K562 (cell line): Measurements from ENCODE around the gene NOL4L. TPM values are rescaled to one million over a fixed set of nuclear protein-coding genes. Genes with fewer than 3 reads are reported as not detected.
A peak's percentile ranks its signal among the peaks of the same experiment; 100 is the strongest.

ENCODE experiments used
- ARID3A ChIP-seq: IDR thresholded peaks from 2 replicates; pipeline ENCODE4 v1.6.1; 2012; ENCODE audit warnings: low read depth, low read length, improper control_type of control experiment, borderline replicate concordance
- BRD9 ChIP-seq: fragments of 450-650 bp; IDR thresholded peaks from 2 replicates; pipeline ENCODE4 v1.6.1; 2018; ENCODE audit warnings: low read depth; ENCODE audit not compliant: partially characterized antibody
- CBFA2T3 ChIP-seq: fragments of 450-650 bp; IDR thresholded peaks from 2 replicates; pipeline ENCODE4 v1.6.1; 2017
- CEBPZ ChIP-seq: fragments of 150-350 bp; IDR thresholded peaks from 2 replicates; pipeline ENCODE4 v1.6.1; 2014; ENCODE audit warnings: low read depth, mild to moderate bottlenecking, low read length, borderline replicate concordance
- DPF2 ChIP-seq: fragments of 450-650 bp; IDR thresholded peaks from 2 replicates; pipeline ENCODE4 v1.6.1; 2016
- E2F4 ChIP-seq: sonication (generic); formaldehyde crosslinking; IDR thresholded peaks from 2 replicates; pipeline ENCODE4 v1.8.0; 2022; ENCODE audit warnings: mild to moderate bottlenecking, low read depth, missing genetic modification reagents
- EGR1 ChIP-seq: fragments of 450-650 bp; conservative IDR thresholded peaks from 2 replicates; pipeline ENCODE4 v1.6.1; 2017; ENCODE audit warnings: mild to moderate bottlenecking
- EP300 ChIP-seq: IDR thresholded peaks from 2 replicates; pipeline ENCODE4 v1.6.1; 2012; ENCODE audit warnings: low read length, improper control_type of control experiment
- IRF2 ChIP-seq: sonication (generic); formaldehyde crosslinking; IDR thresholded peaks from 2 replicates; pipeline ENCODE4 v1.8.1; 2022; ENCODE audit warnings: mild to moderate bottlenecking, missing genetic modification reagents
- KAT2B ChIP-seq: IDR thresholded peaks from one replicate; pipeline ENCODE4 v1.6.1; 2012; ENCODE audit warnings: low read depth, mild to moderate bottlenecking, control low read depth, inconsistent platforms, low read length, moderate library complexity
- KLF10 ChIP-seq: fragments of 250-450 bp; sonication (Bioruptor Pico); IDR thresholded peaks from 2 replicates; pipeline ENCODE4 v1.6.1; 2021; ENCODE audit warnings: matching md5 sums
- LARP7 ChIP-seq: fragments of 450-650 bp; IDR thresholded peaks from 2 replicates; pipeline ENCODE4 v1.6.1; 2016
- MLLT1 ChIP-seq, 2 experiments: fragments of 450-650 bp; IDR thresholded peaks; 2 replicates each; pipeline ENCODE4 v1.6.1; 2016
- POLR2A ChIP-seq: fragments of 450-650 bp; conservative IDR thresholded peaks from 2 replicates; pipeline ENCODE4 v1.6.1; 2016
- RNF2 ChIP-seq: sonication (generic); IDR thresholded peaks from 2 replicates; pipeline ENCODE4 v1.6.1; 2016
- RUNX1 ChIP-seq: sonication (generic); IDR thresholded peaks from 2 replicates; pipeline ENCODE4 v1.6.1; 2016; ENCODE audit warnings: antibody characterized with exemption, low read depth
- SMAD3 ChIP-seq: fragments of 450-650 bp; formaldehyde crosslinking; conservative IDR thresholded peaks from 2 replicates; pipeline ENCODE4 v1.4.0; 2020; ENCODE audit warnings: mild to moderate bottlenecking
- SMARCA4 ChIP-seq: fragments of 450-650 bp; IDR thresholded peaks from 2 replicates; pipeline ENCODE4 v1.6.1; 2016
- SMARCE1 ChIP-seq: fragments of 450-650 bp; IDR thresholded peaks from 2 replicates; pipeline ENCODE4 v1.7.1; 2016; ENCODE audit warnings: mild to moderate bottlenecking
- TAL1 ChIP-seq: fragments of 450-650 bp; IDR thresholded peaks from 2 replicates; pipeline ENCODE4 v1.6.1; 2016; ENCODE audit warnings: mild to moderate bottlenecking
- TCF3 ChIP-seq: sonication (generic); formaldehyde crosslinking; IDR thresholded peaks from 2 replicates; pipeline ENCODE4 v1.4.0; 2020; ENCODE audit warnings: mild to moderate bottlenecking, missing genetic modification reagents
- ZBTB26 ChIP-seq: fragments of 450-650 bp; formaldehyde crosslinking; IDR thresholded peaks from 2 replicates; pipeline ENCODE4 v1.4.0; 2022; ENCODE audit warnings: missing genetic modification characterization
- ZNF12 ChIP-seq: sonication (generic); formaldehyde crosslinking; IDR thresholded peaks from 2 replicates; pipeline ENCODE4 v1.4.0; 2020; ENCODE audit warnings: mild to moderate bottlenecking, missing genetic modification reagents
- ZNF184 ChIP-seq: sonication (generic); formaldehyde crosslinking; IDR thresholded peaks from 2 replicates; pipeline ENCODE4 v1.5.0; 2020; ENCODE audit warnings: missing genetic modification reagents
- ZSCAN32 ChIP-seq: fragments of 450-650 bp; formaldehyde crosslinking; IDR thresholded peaks from 2 replicates; pipeline ENCODE4 v1.4.0; 2020; ENCODE audit warnings: mild to moderate bottlenecking, moderate library complexity
- polyA plus RNA-seq, 8 experiments: library from polyadenylated mRNA; depleted of rRNA in 4 of 8; stranded (reverse) in 5 of 8; unstranded in 3 of 8; fragments of >200 nt; fragmentation: Nextera tagmentation in 2 of 8; fragmentation: Illumina TruSeq in 1 of 8; extraction: Ambion mirVana in 2 of 8; extraction: Trizol in 1 of 8; gene quantifications; 2 replicates each; pipeline versions ENCODE4 v1.2.1 to v1.2.3, GENCODE V29; 2011 to 2014; ENCODE audit warnings: inconsistent platforms in 1 of 8, missing spikeins in 1 of 8
- total RNA-seq, 7 experiments: library from RNA; depleted of rRNA in 6 of 7; stranded (reverse); fragments of >200 nt in 6 of 7; fragmentation: Illumina TruSeq in 2 of 7; extraction: Trizol in 2 of 7; gene quantifications; 2 replicates each; pipeline versions ENCODE4 v1.2.1 to v1.2.3, GENCODE V29; 2011 to 2021; ENCODE audit warnings: low replicate concordance in 1 of 7

NOL4L gene
- total and polyA plus RNA-seq, 9 of the 15 experiments (the other 6 are each of a cell fraction or from before 2014, with no cell fraction given) = 5.1 to 36.2 (median 13.6) TPM

GRCh38 chr20:32404017-32404416 is 181.1 kb downstream of the NOL4L start (continued):
- TF ChIP-seq EGR1 (no peak), SMARCE1 (peak; percentile 63; the same call in 1 of the 2 replicates), SMAD3 (CRISPR knock-in tag) (no peak), CEBPZ (no peak), DPF2 (peak; percentile 79), TCF3 (CRISPR knock-in tag) (peak; percentile 37; the same call in 1 of the 2 replicates), CBFA2T3 (peak; percentile 73), ZBTB26 (CRISPR knock-in tag) (0 out of 2 replicates have a peak, but pooled peaks have one; percentile 30), ZNF12 (CRISPR knock-in tag) (no peak), TAL1 (peak; percentile 30; the same call in 1 of the 2 replicates), EP300 (peak; percentile 58; the same call in 1 of the 2 replicates), RUNX1 (no peak), MLLT1 (IDR thresholded peaks at IDR 0.05) (no peak), IRF2 (CRISPR knock-in tag) (no peak), ZNF184 (CRISPR knock-in tag) (no peak), E2F4 (no peak), KLF10 (CRISPR knock-in tag) (no peak), SMARCA4 (peak; percentile 81), POLR2A (no peak), ARID3A (0 out of 2 replicates have a peak, but pooled peaks have one; percentile 36), KAT2B (no peak), RNF2 (0 out of 2 replicates have a peak, but pooled peaks have one; percentile 19), ZSCAN32 (CRISPR knock-in tag) (no peak), BRD9 (peak; percentile 25), LARP7 (no peak)
